HepG2 (cell line): ENCODE measurements around the gene RPS8. TPM values are rescaled to one million over a fixed set of nuclear protein-coding genes. Genes with fewer than 3 reads are reported as not detected.

Experiments
- AFF4 ChIP-seq: sonication (generic); formaldehyde crosslinking; IDR thresholded peaks from 2 replicates; pipeline ENCODE4 v1.4.0; 2020; ENCODE audit warnings: missing genetic modification reagents
- HCFC1 ChIP-seq: fragments of 150-350 bp; IDR thresholded peaks from 2 replicates; pipeline ENCODE4 v1.6.1; 2014; ENCODE audit warnings: low read depth, low read length
- HMGXB4 ChIP-seq, 2 experiments: sonication (generic) in 1 of 2; formaldehyde crosslinking in 1 of 2; IDR thresholded peaks; 2 replicates each; pipeline versions ENCODE4 v1.4.0 to v1.6.1; 2018 to 2020; ENCODE audit warnings: missing genetic modification reagents in 2 of 2, borderline replicate concordance in 1 of 2, low read depth in 1 of 2, mild to moderate bottlenecking in 1 of 2, missing biosample characterization in 1 of 2
- MATR3 ChIP-seq: sonication (generic); formaldehyde crosslinking; IDR thresholded peaks from 2 replicates; pipeline ENCODE4 v1.4.0; 2020; ENCODE audit warnings: missing genetic modification reagents
- MEF2D ChIP-seq: sonication (generic); formaldehyde crosslinking; IDR thresholded peaks from 2 replicates; pipeline ENCODE4 v1.5.1; 2020; ENCODE audit warnings: mild to moderate bottlenecking, missing genetic modification reagents
- MXD1 ChIP-seq: sonication (generic); formaldehyde crosslinking; IDR thresholded peaks from 2 replicates; pipeline ENCODE4 v1.4.0; 2020; ENCODE audit warnings: mild to moderate bottlenecking, missing genetic modification reagents
- NFATC3 ChIP-seq: sonication (generic); formaldehyde crosslinking; IDR thresholded peaks from 2 replicates; pipeline ENCODE4 v1.5.1; 2020; ENCODE audit warnings: mild to moderate bottlenecking, missing genetic modification reagents
- TOE1 ChIP-seq: sonication (generic); formaldehyde crosslinking; IDR thresholded peaks from 2 replicates; pipeline ENCODE4 v1.4.0; 2020; ENCODE audit warnings: mild to moderate bottlenecking, missing genetic modification reagents
- TP53 ChIP-seq: sonication (generic); formaldehyde crosslinking; conservative IDR thresholded peaks from 2 replicates; pipeline ENCODE4 v1.4.0; 2020; ENCODE audit warnings: missing genetic modification reagents
- ZFP36L2 ChIP-seq: sonication (generic); formaldehyde crosslinking; IDR thresholded peaks from 2 replicates; pipeline ENCODE4 v1.4.0; 2020; ENCODE audit warnings: missing genetic modification reagents
- ZKSCAN1 ChIP-seq: fragments of 150-350 bp; IDR thresholded peaks from 2 replicates; pipeline ENCODE4 v1.6.1; 2014; ENCODE audit warnings: low read length
- ZNF207 ChIP-seq: fragments of 450-650 bp; IDR thresholded peaks from 2 replicates; pipeline ENCODE4 v1.6.1; 2016; ENCODE audit warnings: antibody characterized with exemption, borderline replicate concordance
- ZNF513 ChIP-seq: sonication (generic); formaldehyde crosslinking; conservative IDR thresholded peaks from 2 replicates; pipeline ENCODE4 v1.5.0; 2020; ENCODE audit warnings: missing genetic modification reagents
- ZNF546 ChIP-seq: sonication (generic); formaldehyde crosslinking; conservative IDR thresholded peaks from 2 replicates; pipeline ENCODE4 v1.8.1; 2023; ENCODE audit warnings: mild to moderate bottlenecking, missing genetic modification reagents
- ZNF557 ChIP-seq: sonication (generic); formaldehyde crosslinking; IDR thresholded peaks from 2 replicates; pipeline ENCODE4 v1.4.0; 2020; ENCODE audit warnings: missing genetic modification reagents
- ZNF577 ChIP-seq: sonication (generic); formaldehyde crosslinking; IDR thresholded peaks from 2 replicates; pipeline ENCODE4 v1.4.0; 2020; ENCODE audit warnings: mild to moderate bottlenecking, low read depth, missing genetic modification reagents, borderline replicate concordance
- ZNF775 ChIP-seq: sonication (generic); formaldehyde crosslinking; IDR thresholded peaks from 2 replicates; pipeline ENCODE4 v1.4.0; 2020; ENCODE audit warnings: missing genetic modification reagents, mild to moderate bottlenecking, moderate library complexity, borderline replicate concordance
- polyA plus RNA-seq, 8 experiments: library from polyadenylated mRNA; depleted of rRNA in 3 of 8; stranded (reverse) in 7 of 8; unstranded in 1 of 8; fragments of >200 nt; fragmentation: Illumina TruSeq in 4 of 8; extraction: Trizol in 4 of 8; gene quantifications; 2 replicates each; pipeline versions ENCODE4 v1.2.1 to v1.2.3, GENCODE V29; 2011 to 2016; ENCODE audit warnings: low read depth in 4 of 8, missing spikeins in 1 of 8, mixed read lengths in 1 of 8; ENCODE audit not compliant: insufficient read depth in 1 of 8
- total RNA-seq, 5 experiments: library from RNA; depleted of rRNA; stranded (reverse); fragments of >200 nt; fragmentation: Illumina TruSeq; extraction: Trizol; gene quantifications; 2 replicates each; pipeline ENCODE4 v1.2.3, GENCODE V29; 2016; ENCODE audit warnings: low read depth in 1 of 5

Gene RPS8
- total and polyA plus RNA-seq, 2 of the 13 experiments (the other 11 are each of a cell fraction or from before 2014, with no cell fraction given) = 2,628 to 2,822 TPM

DNA sequence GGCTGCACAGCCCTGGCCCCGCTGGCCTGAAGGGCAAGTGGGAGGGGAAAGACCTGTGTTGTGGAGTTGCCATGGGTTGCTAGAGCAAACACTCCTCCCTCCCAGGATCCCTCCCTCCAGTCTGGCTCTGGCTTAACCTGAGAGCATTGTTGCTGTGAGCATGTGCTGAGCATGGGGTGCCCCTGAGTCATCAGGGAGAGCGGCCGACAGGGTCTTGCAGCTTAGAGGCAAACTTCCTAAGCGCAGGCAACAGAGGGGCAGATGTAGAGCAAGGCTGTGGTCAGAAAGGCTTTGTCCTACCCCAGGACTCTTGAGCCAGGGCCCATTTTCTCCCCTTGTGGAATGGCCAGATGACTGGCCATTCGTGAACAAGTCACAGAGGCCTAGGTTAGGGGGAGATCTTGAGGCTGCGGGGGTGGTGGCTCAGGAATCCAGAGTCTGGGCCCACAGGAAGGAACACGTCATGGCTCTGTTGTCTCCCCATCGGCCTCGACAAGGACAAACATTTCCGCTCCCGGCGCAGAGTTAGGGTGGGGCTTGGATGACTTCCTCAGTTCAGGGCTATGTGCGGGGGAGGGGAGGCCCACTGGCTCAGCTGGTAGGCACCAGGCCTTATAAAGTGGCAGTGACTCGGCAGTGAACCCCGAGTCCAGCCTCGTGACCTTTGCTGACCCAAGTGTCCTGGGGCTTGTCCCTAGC is 32.2 kb downstream of the RPS8 start (continued):
- TF ChIP-seq TP53 (no peak), MEF2D (CRISPR knock-in tag) (peak; percentile 81; the same call in 1 of the 2 replicates), ZNF546 (CRISPR knock-in tag) (no peak), HMGXB4 (CRISPR knock-in tag; IDR thresholded peaks at IDR 0.05; ENCODE audit: borderline replicate concordance in 1 of 2, low read depth in 1 of 2) (peak; percentile 46 to 66), TOE1 (CRISPR knock-in tag) (no peak), ZKSCAN1 (no peak), ZNF513 (CRISPR knock-in tag) (no peak), ZNF207 (no peak), HCFC1 (no peak), NFATC3 (CRISPR knock-in tag) (no peak), MATR3 (CRISPR knock-in tag) (no peak), ZNF577 (no peak), AFF4 (CRISPR knock-in tag) (no peak), ZNF775 (no peak; the same call in 1 of the 2 replicates), ZFP36L2 (CRISPR knock-in tag) (no peak), MXD1 (CRISPR knock-in tag) (peak; percentile 31; the same call in 1 of the 2 replicates), ZNF557 (CRISPR knock-in tag) (peak; percentile 65; the same call in 1 of the 2 replicates)
